ENCODE measurements around the gene FAR1.
A peak's percentile ranks its signal among the peaks of the same experiment; 100 is the strongest.

FAR1 gene

DNA sequence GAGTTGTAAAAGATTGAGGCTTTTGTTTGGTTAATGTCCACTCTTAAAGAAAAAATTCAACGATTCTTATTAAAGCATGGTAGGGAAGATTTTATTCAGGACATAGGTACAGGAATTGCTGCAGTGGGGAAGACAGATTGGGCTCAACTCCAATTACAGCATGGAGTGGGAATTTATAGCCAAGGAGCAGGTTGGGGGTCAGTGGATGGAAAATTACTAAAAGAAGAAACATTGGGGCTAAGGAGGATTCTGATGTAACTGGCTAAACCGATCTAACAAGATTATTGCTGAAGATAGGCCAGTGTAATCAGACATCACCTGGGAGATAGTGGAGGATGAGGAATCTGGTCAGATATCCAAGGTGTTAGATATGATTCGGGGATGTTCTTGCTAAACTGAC is 97.4 kb downstream of the FAR1 start:
- DNase-seq (ENCODE audit: insufficient read length, low spot score) (no peak), FAIRE-seq (no peak)
- no peak for TF ChIP-seq POLR2A (IDR thresholded peaks at IDR 0.05; ENCODE audit: low read depth, low read length)

DNA sequence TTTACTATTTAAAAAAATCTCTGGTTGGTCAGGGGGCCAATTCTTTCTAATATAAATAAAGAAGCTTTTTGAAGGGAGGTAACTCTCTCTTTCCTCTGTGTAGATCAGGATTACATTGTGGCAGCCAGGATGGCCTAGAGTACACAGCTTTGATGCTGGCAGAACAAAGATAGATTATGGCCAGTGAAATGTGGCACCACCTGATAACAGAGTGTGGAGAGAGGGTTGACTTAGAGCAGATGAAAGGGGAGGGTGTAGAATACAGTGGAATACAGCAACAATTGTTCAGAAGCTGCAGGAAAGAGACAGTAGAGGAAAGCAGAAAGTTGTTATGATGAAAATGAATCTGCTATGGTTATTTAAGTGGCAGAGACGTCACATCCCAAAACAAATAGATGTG is 99.0 kb downstream of the FAR1 start:
- no peak for DNase-seq (ENCODE audit: insufficient read length, low spot score)
- no peak for FAIRE-seq
- no peak for TF ChIP-seq POLR2A (IDR thresholded peaks at IDR 0.05; ENCODE audit: low read depth, low read length)

DNA sequence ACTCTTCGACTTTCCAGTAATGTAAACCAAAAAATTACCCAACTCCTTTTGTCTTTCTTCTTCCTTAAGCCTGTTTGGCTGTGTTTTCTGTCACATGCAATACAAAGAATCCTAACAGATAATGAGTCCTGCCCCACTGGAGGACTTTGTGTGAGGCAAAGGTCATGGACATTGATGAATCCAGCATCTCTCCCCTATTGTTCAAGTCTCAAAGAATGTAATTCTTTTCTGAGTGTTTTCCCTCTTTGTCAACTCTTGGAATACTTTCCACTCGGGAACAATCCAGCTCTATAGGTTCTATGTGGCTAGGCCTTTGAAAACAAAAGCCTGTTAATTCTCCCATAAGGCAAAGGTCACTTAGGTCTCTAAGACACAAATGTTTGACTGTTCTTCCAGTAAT is 100.7 kb downstream of the FAR1 start:
- FAIRE-seq (no peak), DNase-seq (ENCODE audit: insufficient read length, low spot score) (no peak)
- TF ChIP-seq POLR2A (IDR thresholded peaks at IDR 0.05; ENCODE audit: low read depth, low read length): no peak

DNA sequence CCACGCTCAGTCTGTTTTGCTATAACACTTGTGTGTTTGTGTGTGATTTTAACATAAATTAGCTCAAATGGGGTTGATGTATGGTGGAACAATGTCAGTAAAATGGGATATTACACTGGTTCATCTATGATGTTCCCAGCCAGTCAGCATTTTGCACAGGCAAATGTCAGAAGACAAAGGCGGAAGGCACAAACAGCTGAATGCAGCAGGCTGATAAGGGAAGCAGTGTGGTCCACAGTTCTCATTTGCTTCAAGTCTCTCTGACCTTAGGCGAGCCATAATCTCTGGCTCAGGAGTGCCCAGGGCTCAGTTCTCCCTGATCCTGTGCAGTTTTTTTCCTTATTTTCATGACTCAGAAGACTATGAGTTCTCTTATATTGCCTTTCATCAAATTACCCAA is 102.7 kb downstream of the FAR1 start:
- DNase-seq (ENCODE audit: insufficient read length, low spot score): no peak
- FAIRE-seq: no peak
- TF ChIP-seq POLR2A (IDR thresholded peaks at IDR 0.05; ENCODE audit: low read depth, low read length): no peak

DNA sequence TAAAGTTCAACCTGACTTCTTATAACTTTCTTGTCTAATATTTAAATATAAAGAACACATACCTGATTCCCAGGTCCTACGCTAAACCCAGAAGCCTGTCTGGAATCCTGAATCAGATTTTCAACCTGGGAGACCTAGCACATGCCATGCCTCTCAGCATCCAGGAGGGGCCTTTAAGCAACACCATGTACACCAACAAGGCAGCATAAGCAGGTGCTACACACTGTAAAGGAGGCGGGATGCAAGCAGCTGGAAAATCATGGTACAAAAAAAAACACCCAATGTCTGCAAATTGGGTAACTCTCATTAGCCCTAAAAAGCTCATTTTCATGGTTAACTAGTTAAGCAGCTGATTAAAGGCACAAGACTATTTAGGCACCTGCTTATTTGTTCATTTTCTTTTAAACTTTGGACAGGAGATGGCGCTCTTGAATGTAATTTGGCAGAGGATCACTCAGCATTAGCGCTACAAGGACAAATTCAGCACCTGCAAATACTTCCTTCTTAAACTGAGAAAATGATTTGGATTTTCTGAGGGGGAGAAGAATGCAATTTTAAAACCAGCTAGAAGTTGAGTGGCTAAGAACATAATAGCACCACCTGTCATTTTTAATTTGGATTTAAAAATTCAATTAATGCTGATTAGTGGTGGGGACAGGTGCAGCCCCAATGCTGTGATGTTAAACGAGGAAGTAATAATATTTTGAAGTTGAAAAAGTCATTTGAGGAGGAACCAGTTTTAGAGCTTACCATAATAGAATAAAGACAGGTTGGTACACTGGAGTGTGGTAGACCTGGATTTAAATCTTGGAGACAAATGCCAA is 104.0 kb downstream of the FAR1 start:
- TF ChIP-seq POLR2A (IDR thresholded peaks at IDR 0.05; ENCODE audit: low read depth, low read length): no peak
- peak; percentile 43 for FAIRE-seq
- DNase-seq (ENCODE audit: insufficient read length, low spot score): peak; percentile 13

DNA sequence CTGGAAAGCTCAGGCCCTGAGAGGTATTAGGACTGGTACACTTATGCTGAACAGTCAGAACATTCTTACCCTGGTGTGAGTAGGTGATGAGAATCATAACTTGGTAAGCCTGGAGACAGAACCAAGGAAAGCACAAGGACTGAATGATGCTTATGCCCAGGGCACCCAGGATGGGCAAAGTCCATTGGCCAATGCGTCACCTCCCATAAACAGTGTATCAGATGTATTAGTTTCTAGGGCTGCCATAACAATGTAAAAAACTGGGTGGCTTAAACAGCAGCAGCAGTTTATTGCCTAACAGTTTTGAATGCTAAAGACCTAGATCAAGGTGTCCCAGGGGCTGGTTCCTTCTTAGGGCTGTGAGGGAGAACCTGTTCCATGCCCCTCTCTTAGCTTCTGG is 107.0 kb downstream of the FAR1 start:
- FAIRE-seq (no peak), DNase-seq (ENCODE audit: insufficient read length, low spot score) (no peak)
- no peak for TF ChIP-seq POLR2A (IDR thresholded peaks at IDR 0.05; ENCODE audit: low read depth, low read length)

DNA sequence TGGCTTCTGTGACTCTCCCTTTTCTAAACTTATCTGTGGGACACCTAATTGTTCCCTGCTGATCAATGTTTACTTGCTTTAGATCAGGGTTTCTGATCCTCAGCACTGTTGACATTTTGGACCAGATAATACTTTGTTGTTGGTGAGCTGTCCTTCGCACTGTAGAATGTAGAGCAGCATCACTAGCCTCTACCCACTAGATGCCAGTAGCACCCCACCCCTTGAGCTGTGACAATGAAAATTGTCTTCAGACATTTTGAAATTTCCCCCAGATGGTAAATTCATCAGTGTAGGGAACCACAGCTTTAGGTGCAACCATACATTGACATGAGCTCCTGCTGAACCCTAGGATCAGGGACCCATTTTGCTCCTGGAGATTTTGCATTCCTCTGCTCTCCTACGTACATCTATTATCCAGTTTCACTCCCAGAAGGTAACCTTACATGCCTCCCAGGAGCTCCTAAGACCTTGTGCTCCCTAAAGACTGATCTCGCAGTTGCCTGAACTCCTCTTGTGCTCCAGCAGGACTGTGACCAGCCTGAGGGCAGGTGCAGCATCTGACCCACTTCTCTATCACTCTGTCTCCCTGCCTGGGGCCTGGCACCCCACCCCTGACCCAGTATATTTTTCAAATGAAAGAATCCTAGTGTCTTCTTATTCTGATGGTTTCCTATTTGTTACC is 107.8 kb downstream of the FAR1 start:
- FAIRE-seq (peak; percentile 33), DNase-seq (ENCODE audit: insufficient read length, low spot score) (no peak)
- TF ChIP-seq POLR2A (IDR thresholded peaks at IDR 0.05; ENCODE audit: low read depth, low read length): no peak

DNA sequence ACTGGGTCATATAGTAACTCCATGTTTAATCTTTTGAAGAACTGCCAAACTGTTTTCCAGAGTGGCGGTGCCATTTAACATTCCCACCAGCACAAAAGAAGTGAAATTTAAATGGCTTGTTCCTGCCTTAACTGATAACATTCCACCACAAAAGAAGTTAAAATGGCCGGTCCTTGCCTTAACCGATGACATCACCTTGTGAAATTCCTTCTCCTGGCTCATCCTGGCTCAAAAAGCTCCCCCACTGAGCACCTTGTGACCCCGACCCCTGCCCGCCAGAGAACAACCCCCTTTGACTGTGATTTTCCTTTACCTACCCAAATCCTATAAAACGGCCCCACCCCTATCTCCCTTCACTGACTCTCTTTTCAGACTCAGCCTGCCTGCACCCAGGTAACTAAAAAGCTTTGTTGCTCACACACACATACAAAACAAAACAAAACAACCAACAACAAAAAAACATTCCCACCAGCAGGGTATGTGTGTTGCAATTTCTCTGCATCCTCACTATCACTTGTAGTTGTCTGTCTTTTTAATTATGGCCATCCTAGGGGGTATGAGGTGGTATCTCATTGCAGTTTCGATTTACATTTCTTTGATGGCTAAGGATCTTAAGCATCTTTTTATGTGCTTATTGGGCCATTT is 109.0 kb downstream of the FAR1 start:
- DNase-seq (ENCODE audit: insufficient read length, low spot score) (no peak), FAIRE-seq (no peak)
- TF ChIP-seq POLR2A (IDR thresholded peaks at IDR 0.05; ENCODE audit: low read depth, low read length): no peak

DNA sequence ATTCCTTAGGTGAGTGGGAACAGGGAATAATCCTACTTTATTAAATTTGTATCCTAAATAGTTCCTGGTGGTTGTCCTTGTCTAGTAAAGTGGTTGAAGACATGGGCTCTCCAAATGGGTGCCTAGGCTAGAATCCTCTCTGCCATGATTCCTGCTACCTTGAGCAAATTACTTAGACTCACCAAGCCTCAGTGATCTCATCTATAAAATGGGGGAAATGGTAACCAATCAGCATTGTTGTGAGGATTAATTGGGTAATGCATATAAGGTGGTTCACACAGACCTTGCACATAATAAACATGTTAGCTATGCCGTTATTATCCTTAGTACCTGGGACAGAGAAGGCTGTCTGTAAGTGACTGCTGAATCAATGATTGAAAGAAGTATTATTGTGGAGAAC is 109.9 kb downstream of the FAR1 start:
- no peak for DNase-seq (ENCODE audit: insufficient read length, low spot score)
- FAIRE-seq: no peak
- TF ChIP-seq POLR2A (IDR thresholded peaks at IDR 0.05; ENCODE audit: low read depth, low read length): no peak

DNA sequence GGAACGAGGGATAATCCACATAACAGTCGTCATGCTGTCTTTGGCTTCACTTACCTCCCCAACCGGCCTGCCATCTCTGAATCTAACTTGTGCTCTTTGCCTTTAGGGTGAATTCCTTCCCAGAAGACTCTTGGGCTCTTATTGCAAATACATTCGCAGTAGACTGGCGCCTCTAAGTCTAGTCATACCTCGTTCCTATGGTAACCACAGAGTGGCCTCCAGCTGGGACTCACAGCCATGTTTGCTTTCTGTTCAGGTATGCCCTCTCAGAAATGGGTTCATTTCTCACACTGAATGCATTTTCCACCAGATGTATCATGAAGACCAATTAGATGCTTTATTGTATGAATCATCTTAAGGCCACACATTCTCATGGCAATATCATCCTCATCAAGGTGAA is 112.7 kb downstream of the FAR1 start:
- DNase-seq (ENCODE audit: insufficient read length, low spot score) (no peak), FAIRE-seq (no peak)
- TF ChIP-seq POLR2A (IDR thresholded peaks at IDR 0.05; ENCODE audit: low read depth, low read length): no peak

All from H54 (cell line).